B cell (primary cell): ENCODE measurements around the gene IFRD2.

Experiments used
- CTCF ChIP-seq: fragments of 200-600 bp; IDR thresholded peaks from one replicate; pipeline ENCODE4 v1.8.0; 2022; ENCODE audit warnings: antibody characterized with exemption, mild to moderate bottlenecking
- EZH2 ChIP-seq: IDR thresholded peaks from 2 replicates; pipeline ENCODE4 v1.6.1; 2012; ENCODE audit warnings: borderline replicate concordance, low read depth, mild to moderate bottlenecking, moderate library complexity, low read length; ENCODE audit not compliant: insufficient read depth, poor library complexity, severe bottlenecking

- TF ChIP-seq EZH2 (no peak), CTCF (no peak)
Observed at GRCh38 chr3:50318163-50318562, 25.9 kb upstream of the IFRD2 start.
